HG02970 (cell line): ENCODE results near the gene SCN9A.
A peak's percentile ranks its signal among the peaks of the same experiment; 100 is the strongest.

ENCODE experiments used
- ATAC-seq: cut with Tn5 transposase; IDR thresholded peaks from one replicate; pipeline ENCODE4 v1.9.1; 2021; ENCODE audit warnings: mild to moderate bottlenecking, moderate library complexity, moderate number of reproducible peaks; ENCODE audit not compliant: unreplicated experiment, low FRiP score

SCN9A gene

DNA sequence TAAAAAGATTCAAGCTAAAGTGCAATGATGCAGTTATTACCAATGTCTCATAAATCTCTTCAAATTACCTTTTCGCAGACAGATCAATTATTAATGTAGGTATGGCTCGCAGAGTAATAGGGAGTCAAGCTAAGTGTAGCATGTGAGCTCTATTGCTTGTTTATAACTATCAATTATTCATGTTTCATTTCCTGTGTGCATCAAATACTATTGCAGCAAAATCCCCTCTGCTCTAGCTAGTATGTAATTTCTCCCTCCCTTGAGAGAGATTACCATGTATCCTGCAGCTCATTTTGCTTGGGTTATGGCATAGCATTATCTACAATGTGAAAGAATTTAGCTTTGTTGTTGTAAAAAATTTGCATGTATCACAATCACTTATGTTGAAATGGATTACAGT, 182.3 kb downstream of the SCN9A start:
- no peak for ATAC-seq

DNA sequence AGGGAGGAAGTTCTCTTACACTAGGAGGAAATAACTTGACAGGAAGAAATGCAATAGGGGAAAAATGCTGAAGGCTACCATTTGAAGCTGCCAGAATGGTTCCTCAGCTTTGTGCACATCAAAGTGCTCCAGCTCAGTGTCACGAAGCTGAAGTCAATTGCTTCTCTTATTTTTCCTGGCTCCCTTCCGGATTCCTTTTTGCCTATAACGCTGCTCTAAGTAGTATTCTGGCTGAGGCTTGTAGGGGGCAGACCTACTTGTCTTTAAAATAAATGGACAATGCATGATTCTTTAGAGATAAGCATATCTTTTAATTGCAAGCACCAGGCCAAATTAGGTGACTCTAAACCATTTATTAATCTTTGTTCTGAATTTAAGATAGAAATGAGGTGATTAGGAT, 187.7 kb downstream of the SCN9A start:
- ATAC-seq = no peak

DNA sequence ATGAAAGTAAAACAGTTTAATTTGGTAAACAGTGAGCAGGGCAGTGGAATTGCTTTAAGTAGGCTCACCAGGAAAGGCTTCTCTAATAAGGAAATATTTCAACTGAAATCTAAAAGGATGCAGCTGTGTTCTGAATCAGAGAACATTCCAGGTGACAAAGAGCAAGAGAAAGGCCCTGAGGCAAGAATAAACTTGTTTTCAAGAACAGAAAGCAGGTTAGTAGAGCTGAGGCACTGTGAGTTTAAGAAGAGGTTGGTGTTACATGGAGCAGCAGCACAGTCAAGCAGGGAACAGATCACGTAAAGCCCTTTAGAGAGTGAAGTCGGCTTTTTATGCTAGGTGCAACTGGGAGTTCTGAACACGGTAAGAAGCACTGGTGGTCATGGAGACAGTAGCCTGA, 191.0 kb downstream of the SCN9A start:
- ATAC-seq = no peak

DNA sequence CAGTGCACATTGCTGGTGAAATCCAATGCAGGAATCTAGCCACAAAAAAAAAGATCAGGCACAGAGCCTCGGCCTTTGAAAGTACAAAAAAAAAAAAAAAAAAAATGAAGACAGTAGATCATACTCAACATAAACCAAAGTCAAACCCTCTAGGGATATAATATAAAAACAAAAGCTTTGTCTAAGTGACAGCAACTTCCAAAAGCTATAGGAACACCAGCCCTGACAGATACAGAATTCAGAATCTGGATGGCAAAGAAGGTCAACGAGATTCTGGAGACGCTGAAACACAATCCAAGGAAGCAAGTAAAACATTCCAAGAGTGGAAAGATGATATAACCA, 194.0 kb downstream of the SCN9A start:
- ATAC-seq = no peak

DNA sequence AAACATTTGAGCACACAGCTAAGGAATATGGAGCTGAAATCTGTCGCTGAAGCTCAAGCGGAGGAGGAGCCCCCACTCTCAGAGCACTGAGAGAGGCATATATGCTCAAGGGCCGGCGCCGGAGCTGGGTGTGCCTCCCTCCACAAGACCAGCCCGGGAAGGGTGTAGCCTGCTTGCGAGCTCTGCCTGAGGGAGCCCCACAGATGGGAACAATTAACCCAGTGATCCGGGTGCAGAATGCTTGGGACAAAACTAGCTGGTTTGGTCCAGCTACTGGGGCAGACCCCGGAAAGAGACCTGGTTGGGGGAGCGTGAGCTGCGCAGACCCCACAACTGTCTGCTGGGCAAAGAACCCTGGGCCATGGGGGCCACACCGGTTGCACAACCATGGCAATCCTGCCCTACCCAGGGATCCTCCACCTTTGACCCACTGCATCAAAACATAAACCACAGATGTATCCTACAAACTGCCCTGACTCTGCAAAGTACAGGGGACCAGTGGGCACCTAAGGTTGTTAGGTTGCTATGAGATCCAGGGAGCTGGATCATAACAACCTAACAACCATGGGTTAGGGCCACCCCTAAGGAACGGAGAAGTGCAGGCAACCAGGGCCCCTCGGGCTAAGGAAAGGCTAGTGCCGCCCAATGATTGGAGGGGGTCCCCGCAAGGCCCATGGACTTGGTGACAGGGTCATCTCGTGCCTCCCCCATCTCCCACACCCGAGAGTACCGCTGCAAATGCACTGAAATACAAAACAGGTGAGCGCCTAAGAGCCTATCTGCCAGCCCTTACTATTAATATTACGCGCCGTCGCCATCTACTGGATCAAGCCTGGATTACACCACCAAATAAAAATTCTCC, 194.6 kb downstream of the SCN9A start:
- ATAC-seq = peak; percentile 79

DNA sequence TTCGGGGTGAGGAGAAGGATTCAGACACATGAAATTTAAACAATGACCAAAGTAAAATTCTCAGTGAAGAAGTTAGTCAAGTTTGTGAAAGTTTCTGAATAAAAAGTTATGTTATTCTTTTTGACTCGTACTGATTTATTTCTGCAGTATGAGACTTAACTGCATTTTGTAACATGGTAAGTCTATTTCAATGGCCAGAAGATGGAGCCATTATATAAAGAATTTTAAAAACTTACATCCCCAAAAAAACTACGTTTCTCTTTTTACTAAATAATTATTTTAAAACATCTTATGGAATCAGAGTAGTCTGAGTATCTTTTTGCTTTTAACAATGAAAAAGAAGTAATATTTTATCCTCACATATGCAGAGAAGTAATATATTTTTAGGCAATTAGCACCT, 196.5 kb downstream of the SCN9A start:
- ATAC-seq = no peak

DNA sequence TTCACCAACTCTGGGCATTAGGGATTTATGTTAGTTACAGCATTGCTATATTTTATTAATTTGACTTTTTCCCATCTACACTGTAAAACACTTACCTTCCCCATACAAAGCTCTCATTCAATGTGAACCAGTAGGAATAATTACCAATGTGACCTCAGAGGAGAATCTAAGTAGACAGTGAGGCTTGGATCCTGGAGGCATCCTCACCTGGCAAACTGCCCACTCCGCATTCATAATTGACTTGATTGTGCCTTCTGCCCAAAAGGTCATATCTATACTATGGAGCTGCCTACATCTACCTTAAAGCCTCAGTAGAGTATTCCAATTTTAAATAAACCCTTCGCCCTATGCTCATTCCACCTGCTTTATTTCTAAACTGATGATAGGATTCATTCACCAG, 202.5 kb downstream of the SCN9A start:
- ATAC-seq = no peak

DNA sequence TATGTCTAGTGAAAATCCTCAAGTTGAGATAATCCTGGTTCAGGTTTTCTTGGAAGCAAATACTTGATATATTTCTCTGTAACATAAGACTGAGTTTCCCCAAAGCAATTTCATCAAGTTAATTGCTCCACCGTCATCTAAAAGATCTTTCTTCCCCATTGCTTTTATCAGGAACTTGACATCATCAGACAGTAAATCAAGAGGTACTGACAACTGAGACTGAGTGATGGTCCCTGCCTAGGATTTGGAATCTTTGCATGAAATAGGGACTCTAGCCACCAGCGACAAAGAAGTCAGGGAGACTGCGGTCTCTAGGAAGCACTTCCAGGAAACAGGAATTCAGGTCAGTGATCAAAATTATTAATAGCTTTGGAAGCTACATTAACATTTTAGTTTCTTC, 204.5 kb downstream of the SCN9A start:
- no peak for ATAC-seq

DNA sequence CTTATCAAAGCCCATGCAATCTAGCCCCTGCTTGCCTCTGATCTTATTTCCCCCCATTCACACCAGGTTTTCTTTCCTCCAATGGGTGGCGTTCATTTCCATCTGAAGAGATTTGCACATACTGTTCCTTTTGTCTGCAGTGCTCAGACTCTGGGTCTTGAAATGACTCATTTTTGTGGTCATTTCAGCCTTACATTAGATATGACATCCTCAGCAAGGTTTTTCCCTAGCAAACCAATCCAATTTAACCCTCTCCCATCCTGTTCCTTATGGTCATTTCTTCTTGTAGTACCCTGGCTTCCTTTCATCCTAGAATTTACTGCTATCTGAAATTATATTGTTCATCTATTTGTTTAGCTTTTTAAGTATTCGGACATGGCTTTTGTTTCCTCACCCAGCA, 205.4 kb downstream of the SCN9A start:
- ATAC-seq = no peak

DNA sequence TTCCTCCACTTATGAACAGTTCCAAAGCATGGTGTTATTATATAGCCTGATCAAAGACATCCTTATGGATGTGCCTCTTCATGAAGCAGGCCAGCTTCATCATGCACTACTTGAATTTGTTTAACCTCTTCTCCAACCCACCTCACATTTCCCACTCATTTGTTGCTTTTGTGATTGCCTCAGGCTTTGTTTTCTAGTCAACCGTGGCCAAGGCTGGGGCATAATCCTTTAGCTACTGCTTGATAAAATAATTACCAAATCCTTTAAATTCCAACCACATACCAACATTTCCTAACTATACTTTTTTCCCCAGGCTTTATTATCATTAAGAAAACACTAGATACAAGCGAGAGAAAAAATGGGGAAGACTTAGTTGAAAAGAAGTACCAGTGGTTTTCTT, 208.3 kb downstream of the SCN9A start:
- no peak for ATAC-seq

DNA sequence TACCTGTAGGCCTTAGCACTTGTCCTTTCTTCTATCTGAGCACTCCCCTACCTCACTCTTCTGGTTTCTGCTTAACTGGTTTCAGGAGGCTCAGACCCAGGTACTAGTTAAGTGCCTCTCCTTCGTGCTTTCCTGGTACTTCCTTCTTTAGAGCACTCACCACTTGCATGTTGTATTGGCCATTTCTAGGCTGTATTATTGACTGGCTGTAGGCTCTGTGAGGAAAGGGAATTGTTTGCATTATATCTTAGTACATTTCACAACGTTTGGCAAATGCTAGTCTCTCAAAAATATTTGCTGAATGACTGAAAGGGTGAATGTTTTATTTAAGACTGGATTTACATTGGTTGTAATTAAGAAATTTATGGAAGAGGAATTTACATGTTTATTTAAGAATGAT, 212.0 kb downstream of the SCN9A start:
- ATAC-seq = no peak

DNA sequence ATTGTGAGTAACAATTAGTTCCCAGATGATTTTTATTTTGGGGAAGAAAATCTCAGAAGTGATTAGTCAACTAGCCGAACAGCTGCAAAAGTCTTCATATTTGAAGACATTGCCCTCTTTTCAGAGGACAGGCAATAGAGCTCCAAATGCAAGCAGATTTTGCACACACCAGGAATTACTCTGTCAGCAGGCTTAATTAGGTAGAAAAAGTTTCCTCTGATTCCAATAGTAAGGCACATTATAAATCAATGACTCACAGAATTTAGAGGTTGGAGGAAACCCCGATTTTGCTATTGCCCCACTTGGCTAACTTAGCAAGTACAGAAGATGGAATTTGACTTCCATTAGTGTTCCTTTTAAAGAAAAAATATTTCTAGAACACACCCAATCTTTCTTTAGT, 217.2 kb downstream of the SCN9A start:
- ATAC-seq = no peak

DNA sequence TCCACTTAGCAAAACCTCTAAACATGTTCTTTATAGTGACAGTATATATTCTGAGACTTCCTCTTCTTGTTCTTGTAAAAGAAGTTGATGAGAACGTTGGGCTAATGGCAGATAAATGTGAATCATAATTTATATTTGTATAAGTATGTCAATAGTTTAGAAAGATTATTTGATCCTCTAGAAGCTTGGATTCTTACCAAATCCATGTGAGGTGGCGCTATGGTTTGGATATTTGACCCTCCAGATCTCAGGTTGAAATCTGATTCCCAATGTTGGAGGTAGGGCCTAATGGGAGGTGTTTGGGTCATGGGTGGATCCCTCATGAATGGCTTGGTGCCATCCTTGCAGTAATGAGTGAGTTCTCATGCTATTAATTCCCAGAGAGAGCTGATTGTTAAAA, 218.2 kb downstream of the SCN9A start:
- ATAC-seq = no peak

DNA sequence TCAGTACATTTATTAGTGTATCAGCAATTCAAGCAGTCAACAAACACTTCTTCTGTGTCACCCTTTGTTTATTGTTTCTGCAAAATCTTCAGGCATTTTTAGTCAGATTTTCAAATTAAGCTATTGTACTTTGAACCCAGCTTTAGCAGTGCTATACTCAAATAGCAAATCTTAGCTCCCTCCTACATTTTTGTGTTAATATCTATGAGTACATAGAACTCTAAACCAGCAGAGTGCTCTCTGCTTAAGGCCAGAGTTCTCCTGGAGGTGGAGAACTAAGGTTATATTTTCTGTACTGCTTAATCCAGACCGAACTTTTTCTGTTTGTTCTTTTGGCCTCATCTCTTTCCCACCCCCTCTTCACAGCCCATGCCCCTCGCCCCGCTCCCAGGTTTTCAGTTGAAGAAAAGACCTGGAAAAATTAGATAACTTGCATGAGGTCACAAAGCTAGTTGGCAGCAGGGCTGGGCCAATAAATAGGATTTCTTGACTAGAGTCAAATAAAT, 218.7 kb downstream of the SCN9A start:
- no peak for ATAC-seq

DNA sequence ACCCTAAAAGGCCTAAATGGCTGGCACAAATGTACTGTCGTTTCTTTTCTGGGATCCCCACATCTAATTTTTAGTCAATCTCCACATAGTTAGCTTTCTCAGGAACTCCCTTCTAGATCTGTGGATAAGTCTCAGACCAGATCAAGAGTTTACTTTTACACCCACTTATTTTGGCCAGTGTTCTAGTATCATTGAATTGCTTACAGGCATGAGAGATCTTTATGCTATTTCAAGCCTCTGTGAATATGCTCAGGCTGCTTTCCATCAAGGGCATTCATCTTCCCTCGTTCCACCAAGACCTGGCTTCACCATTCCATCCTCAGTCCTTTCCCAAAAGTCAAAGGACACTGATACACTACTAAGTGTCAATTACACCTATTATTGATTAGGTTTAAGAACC, 220.2 kb downstream of the SCN9A start:
- no peak for ATAC-seq

DNA sequence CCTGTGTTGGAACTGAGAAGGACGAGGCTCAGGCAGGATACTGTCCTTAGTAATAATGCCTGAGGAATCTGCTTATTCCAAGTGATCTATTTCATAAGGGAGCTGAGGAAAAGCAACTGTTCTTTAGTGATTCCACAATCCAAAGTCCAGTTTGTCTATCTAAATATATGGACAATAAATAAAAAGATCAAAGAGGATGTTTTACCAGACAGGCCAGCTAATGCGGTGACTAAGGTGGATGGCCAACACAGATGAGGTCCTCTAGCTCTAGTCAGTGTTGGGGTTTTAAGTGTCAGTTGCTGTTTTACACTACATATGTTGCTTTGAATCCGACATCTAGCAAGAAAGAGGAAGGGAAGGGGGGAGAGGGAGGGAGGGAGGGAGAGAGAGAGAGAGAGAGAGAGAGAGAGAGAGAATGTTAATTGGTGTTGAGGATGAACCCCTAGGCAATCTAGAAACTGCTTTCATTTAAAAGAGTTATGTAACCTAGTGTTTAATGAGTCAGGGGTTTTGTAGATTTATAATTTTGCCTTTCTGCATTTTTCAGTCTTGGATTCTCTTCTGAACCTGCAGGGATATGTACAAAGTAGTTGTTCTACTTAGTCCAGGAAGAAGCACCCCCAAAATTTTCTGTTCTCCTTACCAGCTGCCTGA, 220.9 kb downstream of the SCN9A start:
- ATAC-seq = no peak

DNA sequence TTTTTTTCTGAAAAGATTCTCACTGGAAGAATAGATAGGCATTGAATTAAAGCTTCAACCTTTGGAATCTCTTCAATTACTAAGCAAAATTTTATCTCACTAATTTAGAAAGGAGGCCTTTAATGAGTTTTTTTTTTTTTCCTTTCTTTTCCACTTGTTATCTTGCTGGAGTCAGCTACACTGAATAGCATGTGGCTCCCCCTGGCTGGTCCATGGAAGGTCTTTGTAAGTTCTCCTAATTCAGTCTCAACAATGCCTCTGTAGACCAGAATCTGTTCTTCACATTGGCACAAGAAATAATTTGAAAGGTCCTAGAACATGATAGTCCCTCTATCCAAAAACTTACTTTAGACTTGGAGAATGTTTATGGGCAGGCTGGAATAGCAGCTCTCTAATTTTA, 223.7 kb downstream of the SCN9A start:
- ATAC-seq = no peak

DNA sequence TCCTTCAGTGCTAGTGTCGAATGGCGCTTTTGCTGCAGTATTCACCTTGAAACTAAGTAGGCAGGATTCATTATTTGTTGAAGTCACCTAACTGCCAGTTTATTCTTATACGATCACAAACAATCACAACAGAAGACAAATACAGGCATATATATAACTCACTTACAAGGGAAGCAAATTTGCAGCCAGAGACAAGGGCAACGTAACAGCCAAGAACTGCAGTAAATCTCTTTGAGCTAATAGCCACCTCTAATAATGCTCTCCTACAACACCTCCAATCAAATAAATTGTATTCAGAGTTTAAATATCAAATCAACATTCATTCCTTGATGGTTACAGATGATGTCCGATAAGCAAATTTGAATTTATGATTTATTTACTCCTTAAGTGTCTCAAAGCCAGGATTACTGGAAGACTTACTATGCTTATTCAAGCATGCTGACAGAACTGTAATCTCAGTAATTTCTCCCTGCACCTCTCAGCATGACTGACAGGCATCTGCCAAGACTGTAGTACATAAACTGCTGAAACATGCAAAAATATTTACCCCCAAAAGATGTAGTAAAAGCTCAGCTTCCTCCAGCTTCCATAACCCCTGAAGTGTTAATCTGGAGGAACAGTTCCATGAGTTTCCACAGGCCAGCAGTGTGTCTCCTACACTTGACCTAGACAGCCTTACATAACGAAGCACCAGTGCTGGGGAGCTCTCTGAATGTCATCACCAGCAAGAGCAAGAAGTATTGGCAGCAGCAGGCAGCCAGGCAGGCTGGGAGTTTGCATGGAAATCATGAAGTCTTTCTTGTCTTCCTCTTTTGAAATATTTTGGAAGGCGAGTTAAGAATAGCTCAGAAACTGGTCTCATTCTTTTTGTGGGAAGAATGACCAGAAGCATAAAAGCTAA, 227.0 kb downstream of the SCN9A start:
- ATAC-seq = no peak

DNA sequence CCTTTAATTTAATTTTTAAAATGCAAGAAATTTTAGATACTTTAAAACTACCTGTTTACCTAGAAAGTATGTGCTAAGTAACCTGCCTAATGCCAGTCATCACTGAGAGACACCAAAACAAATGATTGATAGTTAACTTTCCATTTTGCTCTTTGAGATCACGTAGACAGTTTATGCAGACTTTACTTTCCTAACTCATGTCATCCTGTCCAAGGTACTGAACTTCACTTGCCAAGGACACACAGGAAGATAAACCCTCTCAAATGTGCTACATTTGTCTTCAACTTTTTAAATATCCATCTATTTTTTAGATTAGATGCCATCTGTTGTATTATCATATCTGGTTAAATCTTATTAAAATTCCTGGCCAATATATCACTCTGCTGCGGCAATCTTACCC, 227.9 kb downstream of the SCN9A start:
- ATAC-seq = no peak
